Subcutaneous adipose tissue (tissue), 4 donors: ENCODE data around the gene MRPS7. TPM values are rescaled to one million over a fixed set of nuclear protein-coding genes. Genes with fewer than 3 reads are reported as not detected.

Experiments
- CTCF ChIP-seq: fragments of 450-650 bp; IDR thresholded peaks from one replicate; pipeline ENCODE4 v1.5.1; 2016; ENCODE audit warnings: low read depth, mild to moderate bottlenecking, control low read depth, antibody characterized with exemption, moderate library complexity
- total RNA-seq, 4 donors: library from RNA; depleted of rRNA; stranded (reverse); fragments of >200 nt; gene quantifications; one replicate each; pipeline ENCODE4 v1.1.0, GENCODE V29; 2016

Gene MRPS7
- total RNA-seq, 4 donors from 2014 or later = 25.7 to 42.8 (median 38.5) TPM

DNA sequence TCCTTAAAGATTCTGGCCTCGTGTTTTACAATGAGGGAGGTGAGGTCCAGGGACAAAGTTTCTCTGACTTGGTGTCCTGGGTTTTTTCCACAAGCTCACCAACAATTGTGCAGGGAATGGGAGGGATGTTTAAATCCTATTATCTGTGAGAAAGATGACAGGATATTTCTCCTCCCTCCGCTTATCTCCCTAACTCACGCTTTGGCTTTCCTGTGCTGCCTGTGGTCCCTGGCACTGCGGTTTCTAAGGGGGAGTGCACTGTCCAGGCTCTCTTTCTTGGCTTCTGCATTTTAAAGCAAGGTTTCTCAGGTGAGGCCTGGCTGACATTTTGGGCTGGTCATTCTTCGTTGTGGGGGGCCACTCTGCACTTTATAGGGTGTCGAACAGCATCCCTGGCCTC is 16.7 kb upstream of the MRPS7 start:
- TF ChIP-seq CTCF = no peak

DNA sequence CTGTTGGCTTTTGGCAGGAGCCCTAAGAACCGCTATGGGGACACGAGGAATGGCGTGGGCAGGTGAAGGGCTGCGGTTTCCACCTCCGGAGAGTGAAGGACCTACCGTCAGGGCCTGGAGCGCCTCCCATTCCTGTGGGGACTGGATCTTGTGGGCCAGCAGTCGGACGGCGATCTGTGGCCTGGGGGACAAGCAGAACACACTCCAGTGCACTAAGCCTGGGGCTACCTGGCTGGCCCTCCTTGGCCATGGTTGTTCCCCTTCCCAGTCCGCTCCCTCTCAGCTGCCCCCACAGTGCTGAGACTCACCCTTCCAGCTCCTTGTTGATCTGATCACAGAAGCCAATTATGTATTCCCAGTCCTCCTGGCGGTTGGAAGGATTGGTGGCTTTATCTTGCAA is 15.3 kb upstream of the MRPS7 start:
- TF ChIP-seq CTCF = no peak

DNA sequence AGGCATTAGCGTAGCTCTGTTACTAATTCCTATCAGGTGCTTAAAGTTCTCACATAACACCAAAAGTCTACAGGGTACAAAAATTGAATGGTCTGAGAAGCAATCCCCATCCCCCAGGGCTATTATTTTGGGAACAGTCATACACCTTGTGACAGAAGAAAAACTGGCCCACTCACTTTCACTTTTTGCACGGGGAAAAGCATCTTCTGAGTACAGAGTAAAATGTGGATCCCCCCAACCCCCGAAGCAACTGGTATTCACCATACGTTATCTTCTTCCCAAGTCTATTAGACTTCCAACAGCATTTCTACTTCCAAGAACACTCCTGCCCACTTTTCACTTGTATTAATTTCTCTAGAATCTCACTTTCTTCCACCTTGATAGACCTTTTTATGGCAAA is 12.1 kb upstream of the MRPS7 start:
- TF ChIP-seq CTCF = no peak

DNA sequence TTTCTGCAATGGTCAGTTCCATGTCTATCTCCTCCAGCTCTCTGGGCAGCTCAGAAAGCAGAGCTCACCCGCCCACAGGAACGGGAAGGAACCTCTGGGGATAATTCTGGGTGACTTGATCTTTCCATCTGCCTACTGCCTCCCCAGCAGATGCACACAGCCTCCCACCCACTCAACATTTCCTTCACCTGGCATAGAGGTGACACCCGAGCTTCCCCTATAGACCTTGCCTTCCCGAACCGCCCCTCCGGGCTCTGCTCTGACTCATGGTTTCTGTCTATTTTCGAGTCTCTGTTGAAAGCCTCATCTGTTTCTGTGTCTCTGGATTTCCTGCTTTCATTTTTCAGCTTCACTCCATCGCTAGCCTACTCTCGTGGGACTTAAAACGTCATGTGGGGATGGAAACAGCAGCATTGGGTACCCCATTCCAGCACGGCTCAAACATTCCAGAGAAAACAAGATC is 11.6 kb upstream of the MRPS7 start:
- TF ChIP-seq CTCF = no peak

GRCh38 chr17:75252039-75252816 is 9.5 kb upstream of the MRPS7 start:
- no peak for TF ChIP-seq CTCF

DNA sequence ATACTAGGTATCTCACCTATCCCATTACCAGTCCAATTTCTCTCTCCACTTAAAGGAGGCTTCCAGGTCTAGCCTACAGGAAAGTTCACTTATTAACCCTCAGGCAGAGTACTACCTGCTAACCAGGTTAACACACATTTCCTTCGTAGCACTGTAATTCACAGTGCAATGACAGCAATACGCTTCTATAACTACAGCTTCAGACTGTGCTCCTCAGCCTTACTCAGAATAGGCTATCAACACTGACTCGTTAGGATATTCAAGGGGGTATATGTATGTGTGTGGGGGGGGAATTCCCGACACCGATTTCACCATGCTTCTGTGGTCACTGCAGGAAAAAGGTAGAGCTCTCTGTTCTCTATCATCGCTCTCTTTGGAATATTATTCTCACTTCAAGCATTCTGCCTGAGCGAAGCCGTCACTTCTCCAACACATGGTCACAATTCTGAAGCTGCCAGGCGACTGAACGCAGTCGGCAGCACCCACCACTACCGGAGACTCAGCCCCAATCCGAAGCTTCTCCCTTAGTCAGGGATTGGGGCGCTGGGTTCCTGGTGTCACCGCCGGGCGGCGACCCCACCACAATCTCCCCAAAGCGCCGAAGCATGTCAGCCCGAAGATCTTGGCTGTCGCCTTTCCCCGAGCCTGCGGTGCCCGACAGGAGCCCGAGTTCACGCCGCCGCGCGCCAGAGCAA is 891 bp upstream of the MRPS7 start:
- TF ChIP-seq CTCF = no peak

- no peak for TF ChIP-seq CTCF
Measured at GRCh38 chr17:75262112-75262606, 480 bp downstream of the MRPS7 start.
